HG02852 (cell line): Measurements from ENCODE around the gene PRKCI.
A peak's percentile ranks its signal among the peaks of the same experiment; 100 is the strongest.
"Not testable (repeated sequence)": the region's sequence is repeated elsewhere in the genome, so short reads cannot be mapped to it uniquely, and the experiment has no call there.

ENCODE experiments used
- ATAC-seq: cut with Tn5 transposase; IDR thresholded peaks from one replicate; pipeline ENCODE4 v1.9.1; 2021; ENCODE audit warnings: mild to moderate bottlenecking, moderate library complexity; ENCODE audit not compliant: unreplicated experiment

The PRKCI gene

DNA sequence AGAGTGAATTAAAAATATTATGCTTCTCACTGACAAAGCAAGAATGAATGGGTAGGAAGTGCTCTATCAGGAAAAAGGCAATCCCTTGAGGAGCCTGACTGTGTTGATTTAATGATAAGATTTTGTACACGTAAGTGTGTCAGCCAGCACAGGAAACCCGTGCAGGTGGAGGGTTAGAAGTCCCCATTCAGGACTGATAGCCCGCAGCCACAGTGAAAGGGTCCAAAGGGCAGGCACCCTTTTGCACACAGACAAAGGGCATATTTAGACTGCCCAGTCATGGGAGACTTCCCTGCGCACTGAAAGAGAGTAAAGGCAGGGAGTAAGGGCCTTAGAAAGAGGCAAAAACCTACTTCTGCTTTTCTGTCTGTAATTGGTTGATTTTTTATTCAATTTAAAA, 108.9 kb downstream of the PRKCI start:
- no peak for ATAC-seq

DNA sequence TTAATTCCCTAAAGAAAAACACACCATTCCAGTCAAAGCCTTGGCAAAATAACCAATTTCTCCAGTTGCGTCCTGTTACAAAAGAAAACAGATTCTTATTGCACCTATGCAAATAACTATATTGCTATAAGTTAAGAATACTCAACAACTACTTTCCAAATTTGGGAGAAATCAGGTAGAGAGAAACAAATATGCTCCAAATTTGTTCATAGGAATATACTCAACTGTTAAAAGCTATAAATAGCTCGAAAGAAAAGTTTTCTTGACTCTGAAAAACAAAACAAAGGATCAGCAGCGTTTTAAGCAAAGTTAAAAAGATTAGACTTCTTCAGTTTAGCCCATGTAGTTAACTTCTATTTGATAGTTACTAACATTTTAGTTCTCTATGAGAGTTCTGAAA, 115.2 kb downstream of the PRKCI start:
- ATAC-seq, result no peak

DNA sequence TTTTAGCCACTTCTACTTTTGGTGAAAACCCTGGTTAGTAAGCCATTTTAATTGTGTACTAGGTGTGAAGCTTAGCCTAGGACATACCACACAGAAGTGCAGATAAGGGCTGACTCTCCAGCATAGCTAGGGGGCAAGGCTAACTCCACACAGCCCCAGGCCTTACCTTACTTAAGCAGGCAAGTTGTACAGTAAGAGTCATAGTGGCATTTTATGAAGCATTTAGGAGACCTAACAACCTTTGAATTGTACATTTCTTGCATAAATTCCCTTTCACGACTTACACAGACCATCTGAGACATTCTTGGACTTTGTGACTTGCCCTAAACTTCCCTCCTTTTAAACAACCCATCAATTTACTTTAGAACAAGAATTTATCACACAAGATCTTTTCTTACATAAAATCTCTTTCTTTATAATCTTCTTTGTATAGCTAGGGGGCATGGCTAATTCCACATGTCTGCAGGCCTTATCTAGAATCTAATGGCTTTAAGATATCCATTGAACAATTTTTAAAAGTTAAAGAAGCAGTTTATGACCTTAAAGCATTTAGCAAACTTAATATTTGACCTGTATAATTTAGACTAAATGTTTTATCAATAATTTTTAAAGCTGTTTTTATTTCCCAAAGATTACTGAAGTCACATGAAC, 116.6 kb downstream of the PRKCI start:
- ATAC-seq, result no peak

DNA sequence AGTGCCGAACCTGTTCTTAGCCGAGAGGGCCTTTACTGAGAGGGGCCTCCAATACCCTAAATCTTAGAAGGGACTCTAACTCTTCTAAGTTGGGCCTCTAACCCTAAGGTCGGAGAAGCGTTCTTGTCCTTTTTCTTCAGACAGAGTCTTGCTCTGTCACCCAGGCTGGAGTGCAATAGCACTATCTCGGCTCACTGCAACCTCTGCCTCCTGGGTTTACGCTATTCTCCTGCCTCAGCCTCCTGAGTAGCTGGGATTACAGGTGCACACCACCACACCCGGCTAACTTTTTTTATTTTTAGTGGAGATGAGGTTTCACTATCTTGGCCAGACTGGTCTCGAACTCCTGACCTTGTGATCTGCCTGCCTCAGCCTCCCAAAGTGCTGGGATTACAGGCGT, 120.0 kb downstream of the PRKCI start:
- ATAC-seq, result not testable (repeated sequence)

DNA sequence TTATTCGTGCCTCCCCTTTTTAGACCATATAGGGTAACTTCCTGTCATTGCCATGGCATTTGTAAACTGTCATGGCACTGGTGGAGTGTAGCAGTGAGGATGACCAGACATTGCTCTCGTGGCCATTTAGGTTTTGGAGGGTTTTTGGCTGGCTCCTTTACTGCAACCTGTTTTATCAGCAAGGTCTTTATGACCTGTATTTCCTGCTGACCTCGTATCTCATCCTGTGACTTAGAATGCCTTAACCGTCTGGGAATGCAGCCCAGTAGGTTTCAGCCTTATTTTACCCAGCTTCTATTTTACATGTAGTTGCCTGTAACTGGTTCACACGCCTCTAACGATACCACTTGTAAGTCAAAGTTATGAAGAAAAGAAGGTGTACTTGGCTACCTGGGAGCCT, 121.6 kb downstream of the PRKCI start:
- ATAC-seq, result not testable (repeated sequence)

DNA sequence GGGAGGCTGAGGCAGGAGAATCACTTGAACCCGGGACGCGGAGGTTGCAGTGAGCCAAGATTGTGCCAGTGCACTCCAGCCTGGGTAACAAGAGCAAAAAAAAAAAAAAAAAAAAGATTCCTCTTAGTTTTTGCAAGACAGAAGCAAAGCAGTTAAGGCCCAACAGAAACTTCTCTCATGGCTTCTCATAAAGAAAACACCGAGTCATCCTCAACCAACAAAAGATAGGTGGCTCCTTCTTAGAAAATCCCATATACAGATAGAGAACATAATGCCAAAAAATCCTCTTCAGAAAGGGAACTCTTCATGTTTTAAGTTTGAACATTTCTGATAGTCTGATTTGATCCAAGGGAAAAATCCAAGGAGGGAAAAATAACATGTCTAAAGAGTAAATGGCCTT, 122.7 kb downstream of the PRKCI start:
- no peak for ATAC-seq

DNA sequence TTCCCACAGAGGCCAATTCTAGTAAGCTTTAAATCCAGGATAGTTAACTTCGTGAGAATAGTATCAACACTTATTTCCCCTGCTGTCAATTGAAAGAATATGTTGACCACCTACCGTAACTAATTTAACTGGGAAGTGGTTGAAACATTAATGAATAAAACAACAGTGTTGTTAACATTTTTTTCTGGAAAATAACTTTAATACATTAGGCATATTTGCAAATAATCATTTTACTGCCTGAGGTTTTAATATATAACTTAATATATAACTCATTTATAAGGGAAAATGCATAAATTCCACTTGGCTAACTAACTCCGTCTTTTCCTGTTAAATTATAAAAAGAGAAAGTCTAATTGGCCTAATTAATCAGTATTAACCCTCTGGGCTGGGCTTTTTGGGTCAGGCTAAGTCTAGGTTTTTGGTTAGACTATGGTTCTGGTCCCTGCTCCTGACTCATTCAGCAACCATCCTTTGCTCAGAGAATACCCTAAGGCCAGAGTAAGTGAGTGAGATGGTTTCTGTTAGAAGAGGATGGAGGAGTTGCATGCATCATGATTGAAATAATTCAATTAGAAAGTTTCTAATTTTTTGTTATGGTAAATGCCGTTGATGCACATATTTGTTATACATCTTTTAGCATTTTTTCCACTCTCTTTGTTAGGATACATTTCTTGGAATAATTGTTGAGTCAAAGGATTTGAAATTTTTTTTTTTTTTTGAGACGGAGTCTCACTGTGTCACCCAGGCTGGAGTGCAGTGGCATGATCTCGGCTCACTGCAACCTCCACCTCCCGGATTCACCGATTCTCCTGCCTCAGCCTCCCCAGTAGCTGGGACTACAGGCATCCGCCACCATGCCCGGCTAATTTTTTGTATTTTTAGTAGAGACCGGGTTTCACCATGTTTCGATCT, 124.5 kb downstream of the PRKCI start:
- ATAC-seq, result peak; percentile 61

DNA sequence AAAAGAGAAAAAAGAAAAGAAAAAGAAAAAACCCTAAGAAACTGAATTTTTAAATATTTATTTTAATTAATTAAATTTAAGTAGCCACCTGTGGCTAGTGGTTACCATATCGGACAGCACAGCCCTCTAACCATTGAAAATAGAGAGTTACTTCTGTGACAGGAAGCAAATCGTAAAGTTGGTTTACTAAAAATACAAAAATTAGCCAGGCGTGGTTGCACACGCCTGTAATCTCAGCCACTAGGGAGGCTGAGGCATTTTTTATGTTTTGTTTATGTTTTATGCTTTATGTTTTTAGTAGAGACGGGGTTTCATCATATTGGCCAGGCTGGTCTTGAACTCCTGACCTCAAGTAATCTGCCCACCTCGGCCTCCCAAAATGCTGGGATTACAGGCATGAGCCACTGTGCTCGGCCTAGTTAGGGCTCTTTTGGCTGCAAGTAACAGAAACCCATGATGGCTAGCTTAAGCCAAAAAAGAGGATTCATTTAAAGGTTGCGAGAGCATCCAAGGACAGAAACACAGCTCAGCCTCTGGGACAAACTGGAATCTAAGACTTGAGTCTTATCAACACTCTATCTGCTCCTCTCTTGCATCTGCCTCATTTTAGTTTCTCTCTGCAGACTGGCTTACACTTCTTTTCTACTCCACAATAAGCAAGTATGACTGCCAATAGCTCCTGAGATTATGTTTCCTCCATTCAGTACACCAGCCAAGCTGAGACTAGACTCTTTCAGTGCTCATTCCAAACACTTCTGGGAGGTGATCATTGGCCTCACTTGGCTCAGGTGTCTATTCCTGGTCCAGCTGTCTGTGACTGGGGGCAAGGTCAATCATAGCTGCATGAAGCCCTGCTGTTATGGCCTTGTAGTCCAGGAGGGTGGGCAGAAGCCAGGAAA, 128.5 kb downstream of the PRKCI start:
- ATAC-seq, result no peak

DNA sequence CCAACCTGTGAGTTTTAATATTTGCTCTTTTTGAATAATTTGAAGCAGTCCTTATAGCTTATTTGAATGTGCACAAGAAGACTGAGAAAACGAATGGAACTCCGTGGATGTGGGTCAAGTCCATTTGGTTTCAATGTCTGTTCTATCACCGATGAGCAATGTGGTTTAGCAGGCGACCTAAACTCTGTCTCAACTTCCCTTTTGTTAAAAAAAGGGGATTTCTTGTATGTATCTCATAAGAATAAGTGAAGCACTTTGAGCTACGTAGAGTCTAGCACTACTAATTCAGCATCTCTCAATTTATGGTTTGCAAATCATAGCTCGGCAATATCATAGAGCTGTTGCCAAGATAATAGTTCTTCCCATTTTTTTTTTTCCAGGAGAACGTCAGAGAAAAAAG, 130.7 kb downstream of the PRKCI start:
- ATAC-seq, result peak; percentile 11

DNA sequence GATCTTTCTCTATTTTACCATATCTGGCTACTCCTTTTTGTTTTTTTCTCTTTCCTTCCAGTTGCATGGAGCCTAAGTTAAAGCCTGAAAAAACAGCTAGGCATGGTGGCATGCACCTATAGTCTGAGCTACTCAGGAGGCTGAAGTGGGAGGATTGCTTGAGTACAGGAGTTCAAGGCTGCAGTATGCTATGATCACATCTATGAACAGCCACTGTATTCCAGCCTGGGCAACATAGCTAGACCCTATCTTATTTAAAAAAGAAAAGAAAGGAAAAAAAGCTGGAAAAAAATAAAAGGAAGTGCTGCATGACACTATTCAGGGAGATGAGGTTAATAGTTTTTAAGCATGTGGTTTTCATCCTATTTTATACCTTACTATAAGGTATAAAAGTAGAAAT, 131.3 kb downstream of the PRKCI start:
- no peak for ATAC-seq

DNA sequence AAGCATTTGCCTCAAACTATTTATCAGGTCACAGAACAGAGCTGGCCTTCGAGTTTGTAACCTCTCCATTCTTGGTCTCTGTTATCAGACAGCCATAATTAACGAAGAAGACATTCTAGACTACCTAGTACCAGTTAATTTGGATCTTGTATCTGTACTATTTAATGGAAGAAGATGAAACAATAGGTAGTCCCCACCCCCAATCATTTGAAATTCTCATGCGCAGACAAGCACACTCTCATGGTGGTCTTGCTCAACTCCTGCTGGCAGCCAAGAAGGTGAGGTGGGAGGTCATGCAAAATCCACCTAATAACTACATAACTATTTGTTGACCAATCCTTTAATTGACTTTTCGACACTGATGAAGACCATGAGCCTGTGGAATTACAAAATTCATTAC, 132.5 kb downstream of the PRKCI start:
- ATAC-seq, result no peak
